Measurements from ENCODE around the gene FGF3. TPM values are rescaled to one million over a fixed set of nuclear protein-coding genes. Genes with fewer than 3 reads are reported as not detected.
A peak's percentile ranks its signal among the peaks of the same experiment; 100 is the strongest.

The FGF3 gene
- total and polyA plus RNA-seq, 2 donors from 2014 or later, result not detected

DNA sequence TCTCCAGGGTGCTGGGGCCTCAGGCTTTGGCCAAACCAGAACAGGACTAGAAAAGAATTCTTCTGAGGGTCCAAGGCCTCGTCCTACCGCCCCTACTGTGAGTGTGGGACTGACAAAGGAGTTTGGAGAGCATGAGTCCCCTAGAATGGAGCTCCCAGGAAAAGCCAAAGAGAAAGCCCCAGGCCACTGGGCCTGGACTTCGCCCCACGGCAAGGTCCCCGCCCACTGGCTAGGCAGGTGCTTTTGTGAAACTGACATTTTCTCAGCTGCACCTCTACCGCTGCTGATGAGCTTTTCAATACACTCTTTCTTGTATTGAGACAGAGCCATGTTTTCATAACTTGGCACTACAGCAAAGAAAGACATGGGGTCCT, 9.7 kb upstream of the FGF3 start:
- Histone ChIP-seq H3K27ac (ENCODE audit: low read depth in 2 of 2, low read length in 2 of 2) (no peak overlapping the region), H3K9ac (ENCODE audit: low read length in 3 of 3) (no peak overlapping the region), H3K4me1 (ENCODE audit: control insufficient read depth in 2 of 3, insufficient read depth in 2 of 3, low read depth in 1 of 3, low read length in 3 of 3) (no peaks in the 10 kb centered on the region), H3K9me3 (ENCODE audit: control insufficient read depth in 2 of 3, insufficient read depth in 1 of 3, low read length in 3 of 3) (peaks cover 0 to 3% (median 0%) of the 10 kb centered on the region in 3 donors), H3K4me3 (ENCODE audit: low read length in 3 of 3) (no peak overlapping the region), H3K36me3 (ENCODE audit: control insufficient read depth in 2 of 3, insufficient read depth in 3 of 3, low read length in 3 of 3) (no peaks in the 10 kb centered on the region), H3K27me3 (ENCODE audit: control insufficient read depth, insufficient read depth, low read length) (no peaks in the 10 kb centered on the region)
- DNase-seq (no peak), FAIRE-seq (no peak)
- TF ChIP-seq, protein P1, sequence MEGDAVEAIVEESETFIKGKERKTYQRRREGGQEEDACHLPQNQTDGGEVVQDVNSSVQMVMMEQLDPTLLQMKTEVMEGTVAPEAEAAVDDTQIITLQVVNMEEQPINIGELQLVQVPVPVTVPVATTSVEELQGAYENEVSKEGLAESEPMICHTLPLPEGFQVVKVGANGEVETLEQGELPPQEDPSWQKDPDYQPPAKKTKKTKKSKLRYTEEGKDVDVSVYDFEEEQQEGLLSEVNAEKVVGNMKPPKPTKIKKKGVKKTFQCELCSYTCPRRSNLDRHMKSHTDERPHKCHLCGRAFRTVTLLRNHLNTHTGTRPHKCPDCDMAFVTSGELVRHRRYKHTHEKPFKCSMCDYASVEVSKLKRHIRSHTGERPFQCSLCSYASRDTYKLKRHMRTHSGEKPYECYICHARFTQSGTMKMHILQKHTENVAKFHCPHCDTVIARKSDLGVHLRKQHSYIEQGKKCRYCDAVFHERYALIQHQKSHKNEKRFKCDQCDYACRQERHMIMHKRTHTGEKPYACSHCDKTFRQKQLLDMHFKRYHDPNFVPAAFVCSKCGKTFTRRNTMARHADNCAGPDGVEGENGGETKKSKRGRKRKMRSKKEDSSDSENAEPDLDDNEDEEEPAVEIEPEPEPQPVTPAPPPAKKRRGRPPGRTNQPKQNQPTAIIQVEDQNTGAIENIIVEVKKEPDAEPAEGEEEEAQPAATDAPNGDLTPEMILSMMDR (IDR thresholded peaks at IDR 0.05; ENCODE audit: borderline replicate concordance, extremely low read depth, insufficient read depth), result no peak
- intact Hi-C loops (cut with DNase I), result no loop called here

DNA sequence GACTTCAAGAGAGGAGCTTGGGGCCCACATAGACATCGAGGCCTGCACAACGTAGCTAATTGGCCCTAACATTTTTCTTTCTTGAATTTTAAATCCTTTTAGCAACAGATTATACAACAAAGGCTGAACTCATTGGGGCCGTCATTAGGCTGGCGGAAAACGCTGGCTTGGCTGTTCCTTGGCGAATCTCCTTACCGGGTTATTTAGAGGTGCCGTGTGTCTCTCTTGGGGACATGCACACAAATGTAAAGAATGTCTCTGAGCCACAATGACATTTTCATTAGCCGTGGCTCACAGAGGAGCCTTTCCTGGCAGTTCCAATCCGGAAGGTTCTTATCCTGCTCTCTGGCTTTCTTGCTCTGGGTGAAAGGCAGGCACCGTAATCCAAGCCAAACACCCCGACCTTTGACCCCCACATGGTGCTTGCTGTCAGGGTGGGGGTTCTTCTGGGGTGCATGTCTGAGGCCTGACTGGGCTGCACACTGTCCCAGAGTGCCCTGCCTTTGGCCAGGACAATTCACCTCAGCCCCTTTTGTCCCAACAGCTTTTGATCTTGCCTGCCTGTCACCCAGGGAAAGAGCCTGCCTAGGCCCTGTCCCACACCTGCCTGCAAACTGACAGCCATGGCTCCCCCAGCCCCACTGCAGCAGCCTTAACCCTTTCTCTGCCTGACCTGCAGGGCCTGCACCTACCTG, 9.2 kb upstream of the FGF3 start:
- TF ChIP-seq, protein P1 (IDR thresholded peaks at IDR 0.05; ENCODE audit: borderline replicate concordance, extremely low read depth, insufficient read depth), result no peak
- DNase-seq, result peak in 1 of 5 donors; percentile 46
- no peak for FAIRE-seq
- Histone ChIP-seq H3K36me3 (ENCODE audit: control insufficient read depth in 2 of 3, insufficient read depth in 3 of 3, low read length in 3 of 3) (no peaks in the 10 kb centered on the region), H3K9ac (ENCODE audit: low read length in 3 of 3) (no peak overlapping the region), H3K4me1 (ENCODE audit: control insufficient read depth in 2 of 3, insufficient read depth in 2 of 3, low read depth in 1 of 3, low read length in 3 of 3) (no peaks in the 10 kb centered on the region), H3K9me3 (ENCODE audit: control insufficient read depth in 2 of 3, insufficient read depth in 1 of 3, low read length in 3 of 3) (peaks cover 0 to 3% (median 0%) of the 10 kb centered on the region in 3 donors), H3K4me3 (ENCODE audit: low read length in 3 of 3) (no peak overlapping the region), H3K27ac (ENCODE audit: low read depth in 2 of 2, low read length in 2 of 2) (no peak overlapping the region), H3K27me3 (ENCODE audit: control insufficient read depth, insufficient read depth, low read length) (no peaks in the 10 kb centered on the region)
- intact Hi-C loops (cut with DNase I), result no loop called here

DNA sequence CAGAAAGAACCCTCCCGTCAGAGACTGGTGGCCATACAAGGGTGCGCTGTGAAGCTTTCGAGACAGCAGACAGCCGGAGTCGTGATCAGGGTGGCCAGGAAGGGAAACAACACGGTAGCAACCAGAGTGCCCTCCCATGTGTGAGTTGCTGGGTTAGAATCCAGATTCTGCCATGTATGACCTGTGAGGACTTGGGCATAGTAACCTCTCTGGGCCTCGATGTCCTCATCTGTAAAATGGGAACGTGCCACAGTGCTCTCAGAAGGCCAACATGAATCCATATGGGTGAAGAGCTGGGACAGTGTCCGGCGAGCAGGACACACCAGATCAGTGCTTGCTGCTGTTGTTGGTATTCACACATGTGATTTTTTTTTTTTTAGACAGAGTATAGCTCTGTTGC, 7.6 kb upstream of the FGF3 start:
- Histone ChIP-seq H3K9me3 (ENCODE audit: control insufficient read depth in 2 of 3, insufficient read depth in 1 of 3, low read length in 3 of 3) (peaks cover 0 to 3% (median 0%) of the 10 kb centered on the region in 3 donors), H3K4me1 (ENCODE audit: control insufficient read depth in 2 of 3, insufficient read depth in 2 of 3, low read depth in 1 of 3, low read length in 3 of 3) (no peaks in the 10 kb centered on the region), H3K27me3 (ENCODE audit: control insufficient read depth, insufficient read depth, low read length) (no peaks in the 10 kb centered on the region), H3K4me3 (ENCODE audit: low read length in 3 of 3) (no peak overlapping the region), H3K9ac (ENCODE audit: low read length in 3 of 3) (no peak overlapping the region), H3K36me3 (ENCODE audit: control insufficient read depth in 2 of 3, insufficient read depth in 3 of 3, low read length in 3 of 3) (no peaks in the 10 kb centered on the region), H3K27ac (ENCODE audit: low read depth in 2 of 2, low read length in 2 of 2) (no peak overlapping the region)
- DNase-seq (no peak), FAIRE-seq (no peak)
- intact Hi-C loops (cut with DNase I), result no loop called here
- TF ChIP-seq, protein P1 (IDR thresholded peaks at IDR 0.05; ENCODE audit: borderline replicate concordance, extremely low read depth, insufficient read depth), result no peak

All from kidney (tissue), 14 donors.